Gastroesophageal sphincter (tissue), 4 donors: ENCODE measurements around the gene SH3PXD2A. TPM values are rescaled to one million over a fixed set of nuclear protein-coding genes. Genes with fewer than 3 reads are reported as not detected.
A peak's percentile ranks its signal among the peaks of the same experiment; 100 is the strongest.

Source experiments
- ATAC-seq: fragments of 150-250 bp; one replicate; pipeline ENCODE4 v1.9.1; 2016; ENCODE audit warnings: mild to moderate bottlenecking, moderate library complexity
- H3K27ac ChIP-seq, 4 donors: fragments of 200-600 bp; sonication (generic) in 3 of 4; 1 replicate in 3 of 4; 2 replicates in 1 of 4; pipeline ENCODE4 v1.5.1; 2016 to 2019
- H3K27me3 ChIP-seq: fragments of 200-600 bp; sonication (generic); one replicate; pipeline ENCODE4 v1.5.1; 2019
- H3K36me3 ChIP-seq, 2 donors: fragments of 200-600 bp; sonication (generic); one replicate each; pipeline ENCODE4 v1.5.1; 2019; ENCODE audit warnings: control low read depth in 1 of 2
- H3K4me1 ChIP-seq, 3 donors: fragments of 200-600 bp; sonication (generic); 1 replicate in 2 of 3; 2 replicates in 1 of 3; pipeline ENCODE4 v1.5.1; 2016 to 2019; ENCODE audit warnings: control low read depth in 2 of 3
- H3K4me3 ChIP-seq, 2 donors: fragments of 200-600 bp; sonication (generic); one replicate each; pipeline ENCODE4 v1.5.1; 2019; ENCODE audit warnings: mild to moderate bottlenecking in 1 of 2, moderate library complexity in 1 of 2
- H3K9me3 ChIP-seq, 3 donors: fragments of 200-600 bp; sonication (generic); one replicate each; pipeline ENCODE4 v1.5.1; 2017 to 2019; ENCODE audit warnings: control low read depth in 2 of 3
- EP300 ChIP-seq: sonication (generic); formaldehyde crosslinking; IDR thresholded peaks from one replicate; pipeline ENCODE4 v1.6.1; 2017; ENCODE audit warnings: antibody characterized with exemption, mild to moderate bottlenecking
- POLR2A ChIP-seq, 2 donors: fragments of 450-650 bp; IDR thresholded peaks; one replicate each; pipeline ENCODE4 v1.6.1; 2017; ENCODE audit warnings: antibody characterized with exemption in 2 of 2, mild to moderate bottlenecking in 2 of 2, moderate library complexity in 1 of 2
- POLR2AphosphoS5 ChIP-seq: sonication (generic); formaldehyde crosslinking; IDR thresholded peaks from one replicate; pipeline ENCODE4 v1.6.1; 2017; ENCODE audit warnings: antibody characterized with exemption
- WGBS, 2 donors: methylation state at CpG; one replicate each; pipeline ENCODE4 v1.1.5; 2018; ENCODE audit warnings: low coverage in 1 of 2; 5-methylcytosine and 5-hydroxymethylcytosine counted together
- total RNA-seq, 4 donors: library from RNA; depleted of rRNA; stranded (reverse); fragments of >200 nt; gene quantifications; one replicate each; pipeline ENCODE4 v1.1.0, GENCODE V29; 2016
- TF ChIP-seq, protein P1 (sequence below), 4 experiments: fragments of 200-600 bp in 2 of 4; fragments of 450-650 bp in 2 of 4; sonication (generic) in 1 of 4; IDR thresholded peaks; one replicate each; pipeline ENCODE4 v1.5.1; 2017 to 2019; ENCODE audit warnings: antibody characterized with exemption in 4 of 4, mild to moderate bottlenecking in 2 of 4, moderate library complexity in 2 of 4

SH3PXD2A gene
- total RNA-seq, 4 donors from 2014 or later: 31.2 to 65.2 (median 39.5) TPM

DNA sequence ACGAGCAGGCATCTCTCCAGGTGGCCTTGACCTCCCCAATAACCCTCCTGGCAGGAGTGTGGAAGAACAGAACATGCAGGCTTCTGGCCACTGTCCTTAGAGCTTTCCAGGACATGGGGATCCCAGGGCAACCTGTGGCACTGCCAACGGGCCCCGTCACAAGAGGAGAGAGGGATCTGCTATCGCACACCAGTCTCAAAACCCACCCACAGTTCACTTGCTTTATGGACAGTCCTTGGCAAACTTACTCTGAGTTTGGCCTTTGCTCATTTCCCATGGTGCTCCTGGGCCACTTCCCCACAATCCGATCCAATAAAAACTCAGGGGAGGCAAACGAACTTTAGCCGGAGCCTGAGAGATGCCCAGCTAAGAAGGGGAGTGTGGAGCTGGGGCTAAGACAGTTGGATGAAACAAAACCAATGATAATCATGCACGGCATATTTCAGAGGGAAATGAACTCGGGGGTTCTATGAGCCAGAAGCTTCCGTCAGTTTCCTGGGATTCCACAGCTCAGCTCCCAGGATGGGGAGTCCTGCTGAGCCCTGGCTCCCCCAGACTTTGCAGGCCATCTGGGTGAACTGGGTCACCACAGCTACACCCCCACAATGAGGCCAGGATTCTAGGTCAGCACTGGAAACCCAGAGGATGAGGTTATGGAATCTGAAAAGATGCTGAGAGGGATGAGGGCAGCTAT, 203.4 kb downstream of the SH3PXD2A start:
- 28% methylated on average over 5 of the region's 10 CpGs; no CpG with 5 or more reads in 1 of the 2 donors for WGBS, 2 donors
- ATAC-seq: no peak
- H3K27ac ChIP-seq: peak overlapping the region in 3 of 4 donors; percentile 49 to 76 (median 67)
- H3K36me3 ChIP-seq: peaks cover 0 to 45% of the 10 kb centered on the region in 2 donors
- no peak overlapping the region for H3K4me3 ChIP-seq
- no peaks in the 10 kb centered on the region for H3K27me3 ChIP-seq
- H3K4me1 ChIP-seq: peaks cover 4 to 90% (median 51%) of the 10 kb centered on the region in 3 donors
- H3K9me3 ChIP-seq: no peaks in the 10 kb centered on the region
- TF ChIP-seq POLR2AphosphoS5: no peak
- no peak for TF ChIP-seq EP300
- TF ChIP-seq, protein P1, sequence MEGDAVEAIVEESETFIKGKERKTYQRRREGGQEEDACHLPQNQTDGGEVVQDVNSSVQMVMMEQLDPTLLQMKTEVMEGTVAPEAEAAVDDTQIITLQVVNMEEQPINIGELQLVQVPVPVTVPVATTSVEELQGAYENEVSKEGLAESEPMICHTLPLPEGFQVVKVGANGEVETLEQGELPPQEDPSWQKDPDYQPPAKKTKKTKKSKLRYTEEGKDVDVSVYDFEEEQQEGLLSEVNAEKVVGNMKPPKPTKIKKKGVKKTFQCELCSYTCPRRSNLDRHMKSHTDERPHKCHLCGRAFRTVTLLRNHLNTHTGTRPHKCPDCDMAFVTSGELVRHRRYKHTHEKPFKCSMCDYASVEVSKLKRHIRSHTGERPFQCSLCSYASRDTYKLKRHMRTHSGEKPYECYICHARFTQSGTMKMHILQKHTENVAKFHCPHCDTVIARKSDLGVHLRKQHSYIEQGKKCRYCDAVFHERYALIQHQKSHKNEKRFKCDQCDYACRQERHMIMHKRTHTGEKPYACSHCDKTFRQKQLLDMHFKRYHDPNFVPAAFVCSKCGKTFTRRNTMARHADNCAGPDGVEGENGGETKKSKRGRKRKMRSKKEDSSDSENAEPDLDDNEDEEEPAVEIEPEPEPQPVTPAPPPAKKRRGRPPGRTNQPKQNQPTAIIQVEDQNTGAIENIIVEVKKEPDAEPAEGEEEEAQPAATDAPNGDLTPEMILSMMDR (IDR thresholded peaks at IDR 0.05): no peak
- TF ChIP-seq POLR2A (IDR thresholded peaks at IDR 0.05): no peak

- H3K9me3 ChIP-seq: no peaks in the 10 kb centered on the region
- TF ChIP-seq POLR2AphosphoS5 (no peak), POLR2A (IDR thresholded peaks at IDR 0.05) (no peak), EP300 (no peak)
- TF ChIP-seq, protein P1 (IDR thresholded peaks at IDR 0.05): no peak
- H3K27ac ChIP-seq: peak overlapping the region in 3 of 4 donors; percentile 11 to 76 (median 67)
- ATAC-seq: no peak
- peaks cover 0 to 47% of the 10 kb centered on the region in 2 donors for H3K36me3 ChIP-seq
- 100% methylated on average over 1 of the region's 1 CpG for WGBS, 2 donors
- H3K4me1 ChIP-seq: peaks cover 4 to 92% (median 51%) of the 10 kb centered on the region in 3 donors
- H3K27me3 ChIP-seq: no peaks in the 10 kb centered on the region
- no peak overlapping the region for H3K4me3 ChIP-seq
Measured at GRCh38 chr10:103651333-103651732, 204.0 kb downstream of the SH3PXD2A start.

- H3K4me3 ChIP-seq: no peak overlapping the region
- no peaks in the 10 kb centered on the region for H3K27me3 ChIP-seq
- WGBS, 2 donors: 50 to 85% methylated on average over 4 to 6 of the region's 11 CpGs
- no peaks in the 10 kb centered on the region for H3K9me3 ChIP-seq
- H3K4me1 ChIP-seq: peaks cover 4 to 97% (median 55%) of the 10 kb centered on the region in 3 donors
- no peak for ATAC-seq
- no peak for TF ChIP-seq POLR2AphosphoS5
- TF ChIP-seq, protein P1 (IDR thresholded peaks at IDR 0.05): no peak
- H3K27ac ChIP-seq: peak overlapping the region in 3 of 4 donors; percentile 70 to 76 (median 74)
- H3K36me3 ChIP-seq: peaks cover 0 to 39% of the 10 kb centered on the region in 2 donors
Measured at GRCh38 chr10:103649654-103650423, 205.5 kb downstream of the SH3PXD2A start.

GRCh38 chr10:103648636-103649532, 206.5 kb downstream of the SH3PXD2A start:
- ATAC-seq: peak; percentile 20
- no peak overlapping the region for H3K4me3 ChIP-seq
- no peaks in the 10 kb centered on the region for H3K9me3 ChIP-seq
- H3K36me3 ChIP-seq: peaks cover 0 to 39% of the 10 kb centered on the region in 2 donors
- peaks cover 4 to 100% (median 55%) of the 10 kb centered on the region in 3 donors for H3K4me1 ChIP-seq
- no peaks in the 10 kb centered on the region for H3K27me3 ChIP-seq
- peak overlapping the region in 3 of 4 donors; percentile 70 to 76 (median 74) for H3K27ac ChIP-seq
- TF ChIP-seq, protein P1 (IDR thresholded peaks at IDR 0.05): no peak
- TF ChIP-seq POLR2A (IDR thresholded peaks at IDR 0.05) (no peak), EP300 (no peak), POLR2AphosphoS5 (peak; percentile 66)
- 0 to 22% methylated on average over 7 to 12 of the region's 18 CpGs for WGBS, 2 donors
